ENCODE measurements around the gene ROR2. TPM values are rescaled to one million over a fixed set of nuclear protein-coding genes. Genes with fewer than 3 reads are reported as not detected.
"Not testable (repeated sequence)": the region's sequence is repeated elsewhere in the genome, so short reads cannot be mapped to it uniquely, and the experiment has no call there.

Gene ROR2
- total RNA-seq, 1 donor from 2014 or later: 18.6 TPM

DNA sequence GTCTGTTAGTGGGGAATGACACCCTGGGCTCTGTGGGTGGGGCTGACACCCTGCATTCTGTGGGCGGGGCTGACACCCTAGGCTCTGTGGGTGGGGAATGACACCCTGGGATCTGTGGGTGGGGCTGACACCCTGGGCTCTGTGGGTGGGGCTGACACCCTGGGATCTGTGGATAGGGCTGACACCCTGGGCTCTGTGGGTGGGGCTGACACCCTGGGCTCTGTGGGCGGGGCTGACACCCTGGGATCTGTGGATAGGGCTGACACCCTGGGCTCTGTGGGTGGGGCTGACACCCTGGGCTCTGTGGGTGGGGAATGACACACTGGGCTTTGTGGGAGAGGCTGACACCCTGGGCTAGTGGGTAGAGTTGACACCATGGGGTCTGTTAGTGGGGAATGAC, 152.5 kb downstream of the ROR2 start:
- H3K9me3 Mint-ChIP-seq (ENCODE audit: low read depth); H3K4me3 Mint-ChIP-seq (ENCODE audit: unreplicated experiment); DNase-seq (ENCODE audit: low spot score); H3K27me3 Mint-ChIP-seq (ENCODE audit: low read depth); H3K36me3 Mint-ChIP-seq (ENCODE audit: low read depth); H3K27ac Mint-ChIP-seq (ENCODE audit: unreplicated experiment): not testable (repeated sequence)
- peaks cover 22% of the 10 kb centered on the region for H3K4me1 Mint-ChIP-seq (ENCODE audit: low read depth)

DNA sequence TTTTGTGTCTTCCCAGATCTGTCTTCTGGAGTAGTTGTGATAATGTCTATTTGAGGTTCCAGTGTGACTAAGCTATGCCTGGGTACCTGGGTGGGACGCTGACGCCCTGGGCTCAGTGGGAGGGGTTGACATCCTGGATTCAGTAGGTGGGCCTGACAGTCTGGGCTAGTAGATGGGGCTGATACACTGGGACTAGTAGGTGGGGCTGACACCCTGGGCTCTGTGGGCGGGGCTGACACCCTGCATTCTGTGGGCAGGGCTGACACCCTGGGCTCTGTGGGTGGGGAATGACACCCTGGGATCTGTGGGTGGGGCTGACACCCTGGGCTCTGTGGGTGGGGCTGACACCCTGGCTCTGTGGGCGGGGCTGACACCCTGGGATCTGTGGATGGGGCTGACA, 153.5 kb downstream of the ROR2 start:
- not testable (repeated sequence) for H3K9me3 Mint-ChIP-seq (ENCODE audit: low read depth); H3K27me3 Mint-ChIP-seq (ENCODE audit: low read depth); H3K27ac Mint-ChIP-seq (ENCODE audit: unreplicated experiment); H3K36me3 Mint-ChIP-seq (ENCODE audit: low read depth); H3K4me3 Mint-ChIP-seq (ENCODE audit: unreplicated experiment)
- DNase-seq (ENCODE audit: low spot score): peak; percentile 33
- peaks cover 19% of the 10 kb centered on the region for H3K4me1 Mint-ChIP-seq (ENCODE audit: low read depth)

- peaks cover 24% of the 10 kb centered on the region for H3K4me1 Mint-ChIP-seq (ENCODE audit: low read depth)
- H3K4me3 Mint-ChIP-seq (ENCODE audit: unreplicated experiment): no peak overlapping the region
- no peaks in the 10 kb centered on the region for H3K9me3 Mint-ChIP-seq (ENCODE audit: low read depth)
- DNase-seq (ENCODE audit: low spot score): no peak
- TF ChIP-seq, protein P1, sequence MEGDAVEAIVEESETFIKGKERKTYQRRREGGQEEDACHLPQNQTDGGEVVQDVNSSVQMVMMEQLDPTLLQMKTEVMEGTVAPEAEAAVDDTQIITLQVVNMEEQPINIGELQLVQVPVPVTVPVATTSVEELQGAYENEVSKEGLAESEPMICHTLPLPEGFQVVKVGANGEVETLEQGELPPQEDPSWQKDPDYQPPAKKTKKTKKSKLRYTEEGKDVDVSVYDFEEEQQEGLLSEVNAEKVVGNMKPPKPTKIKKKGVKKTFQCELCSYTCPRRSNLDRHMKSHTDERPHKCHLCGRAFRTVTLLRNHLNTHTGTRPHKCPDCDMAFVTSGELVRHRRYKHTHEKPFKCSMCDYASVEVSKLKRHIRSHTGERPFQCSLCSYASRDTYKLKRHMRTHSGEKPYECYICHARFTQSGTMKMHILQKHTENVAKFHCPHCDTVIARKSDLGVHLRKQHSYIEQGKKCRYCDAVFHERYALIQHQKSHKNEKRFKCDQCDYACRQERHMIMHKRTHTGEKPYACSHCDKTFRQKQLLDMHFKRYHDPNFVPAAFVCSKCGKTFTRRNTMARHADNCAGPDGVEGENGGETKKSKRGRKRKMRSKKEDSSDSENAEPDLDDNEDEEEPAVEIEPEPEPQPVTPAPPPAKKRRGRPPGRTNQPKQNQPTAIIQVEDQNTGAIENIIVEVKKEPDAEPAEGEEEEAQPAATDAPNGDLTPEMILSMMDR (IDR thresholded peaks at IDR 0.05): no peak
- H3K36me3 Mint-ChIP-seq (ENCODE audit: low read depth): no peaks in the 10 kb centered on the region
- H3K27ac Mint-ChIP-seq (ENCODE audit: unreplicated experiment): no peak overlapping the region
- H3K27me3 Mint-ChIP-seq (ENCODE audit: low read depth): no peaks in the 10 kb centered on the region
Observed at GRCh38 chr9:91795598-91796241, 154.3 kb downstream of the ROR2 start.

DNA sequence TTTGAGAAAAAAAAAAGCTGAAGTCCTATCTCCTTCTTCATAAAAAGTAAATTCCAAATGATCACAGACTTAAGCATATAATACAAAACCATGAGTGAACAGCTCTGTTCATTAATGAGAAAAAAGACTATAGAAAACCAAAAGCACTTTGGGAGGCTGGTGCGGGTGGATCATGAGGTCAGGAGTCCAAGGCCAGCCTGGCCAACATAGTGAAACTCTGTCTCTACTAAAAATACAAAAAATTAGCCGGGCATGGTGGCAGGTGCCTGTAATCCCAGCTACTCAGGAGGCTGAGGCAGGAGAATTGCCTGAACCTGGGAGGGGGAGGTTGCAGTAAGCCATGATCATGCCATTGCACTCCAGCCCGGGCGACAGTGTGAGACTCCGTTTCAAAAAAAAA, 156.7 kb downstream of the ROR2 start:
- H3K4me3 Mint-ChIP-seq (ENCODE audit: unreplicated experiment); H3K27ac Mint-ChIP-seq (ENCODE audit: unreplicated experiment); H3K9me3 Mint-ChIP-seq (ENCODE audit: low read depth); H3K27me3 Mint-ChIP-seq (ENCODE audit: low read depth); H3K36me3 Mint-ChIP-seq (ENCODE audit: low read depth): not testable (repeated sequence)
- peak; percentile 7 for DNase-seq (ENCODE audit: low spot score)
- peaks cover 12% of the 10 kb centered on the region for H3K4me1 Mint-ChIP-seq (ENCODE audit: low read depth)

DNA sequence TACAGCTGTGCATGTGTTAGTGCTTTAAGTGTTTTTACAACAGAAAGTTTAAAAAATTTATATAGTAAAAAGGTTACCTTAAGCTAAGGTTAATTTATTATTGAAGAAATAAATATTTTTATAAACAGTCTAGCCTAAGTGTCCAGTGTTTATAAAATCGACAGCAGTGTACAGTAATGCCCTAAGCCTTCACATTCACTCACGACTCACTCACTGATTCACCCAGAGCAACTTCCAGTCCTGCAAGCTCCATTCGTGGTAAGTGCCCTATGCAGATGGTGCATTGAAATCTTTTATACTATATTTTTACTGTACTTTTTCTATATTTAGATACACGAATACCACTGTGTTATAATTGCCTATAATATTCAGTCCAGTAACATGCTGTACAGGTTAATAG, 159.1 kb downstream of the ROR2 start:
- TF ChIP-seq, protein P1 (IDR thresholded peaks at IDR 0.05): no peak
- Mint-ChIP-seq H3K4me1 (ENCODE audit: low read depth) (peaks cover 17% of the 10 kb centered on the region), H3K4me3 (ENCODE audit: unreplicated experiment) (no peak overlapping the region), H3K27me3 (ENCODE audit: low read depth) (no peaks in the 10 kb centered on the region), H3K36me3 (ENCODE audit: low read depth) (no peaks in the 10 kb centered on the region), H3K27ac (ENCODE audit: unreplicated experiment) (no peak overlapping the region), H3K9me3 (ENCODE audit: low read depth) (peaks cover 9% of the 10 kb centered on the region)
- DNase-seq (ENCODE audit: low spot score): no peak

- H3K4me1 Mint-ChIP-seq (ENCODE audit: low read depth): peaks cover 13% of the 10 kb centered on the region
- peak; percentile 25 for DNase-seq (ENCODE audit: low spot score)
- TF ChIP-seq, protein P1 (IDR thresholded peaks at IDR 0.05): no peak
- H3K36me3 Mint-ChIP-seq (ENCODE audit: low read depth): no peaks in the 10 kb centered on the region
- no peak overlapping the region for H3K4me3 Mint-ChIP-seq (ENCODE audit: unreplicated experiment)
- H3K27ac Mint-ChIP-seq (ENCODE audit: unreplicated experiment): no peak overlapping the region
- no peaks in the 10 kb centered on the region for H3K27me3 Mint-ChIP-seq (ENCODE audit: low read depth)
- peaks cover 9% of the 10 kb centered on the region for H3K9me3 Mint-ChIP-seq (ENCODE audit: low read depth)
Observed at GRCh38 chr9:91789941-91790340, 160.1 kb downstream of the ROR2 start.

- TF ChIP-seq, protein P1 (IDR thresholded peaks at IDR 0.05): no peak
- no peak overlapping the region for H3K27ac Mint-ChIP-seq (ENCODE audit: unreplicated experiment)
- no peak for DNase-seq (ENCODE audit: low spot score)
- peaks cover 13% of the 10 kb centered on the region for H3K4me1 Mint-ChIP-seq (ENCODE audit: low read depth)
- H3K4me3 Mint-ChIP-seq (ENCODE audit: unreplicated experiment): no peak overlapping the region
- peaks cover 11% of the 10 kb centered on the region for H3K9me3 Mint-ChIP-seq (ENCODE audit: low read depth)
- no peaks in the 10 kb centered on the region for H3K27me3 Mint-ChIP-seq (ENCODE audit: low read depth)
- H3K36me3 Mint-ChIP-seq (ENCODE audit: low read depth): peaks cover 2% of the 10 kb centered on the region
Observed at GRCh38 chr9:91787931-91788330, 162.1 kb downstream of the ROR2 start.

Data from chondrocyte (in vitro differentiated cells).